Glomerular visceral epithelial cell (primary cell): ENCODE data around the gene S100A1.
"Not testable (repeated sequence)": the region's sequence is repeated elsewhere in the genome, so short reads cannot be mapped to it uniquely, and the experiment has no call there.

ENCODE experiments used
- DNase-seq: peaks from one replicate; pipeline ENCODE4 v3.0.0-alpha.2; 2016; ENCODE audit errors: extremely low spot score

S100A1 gene

DNA sequence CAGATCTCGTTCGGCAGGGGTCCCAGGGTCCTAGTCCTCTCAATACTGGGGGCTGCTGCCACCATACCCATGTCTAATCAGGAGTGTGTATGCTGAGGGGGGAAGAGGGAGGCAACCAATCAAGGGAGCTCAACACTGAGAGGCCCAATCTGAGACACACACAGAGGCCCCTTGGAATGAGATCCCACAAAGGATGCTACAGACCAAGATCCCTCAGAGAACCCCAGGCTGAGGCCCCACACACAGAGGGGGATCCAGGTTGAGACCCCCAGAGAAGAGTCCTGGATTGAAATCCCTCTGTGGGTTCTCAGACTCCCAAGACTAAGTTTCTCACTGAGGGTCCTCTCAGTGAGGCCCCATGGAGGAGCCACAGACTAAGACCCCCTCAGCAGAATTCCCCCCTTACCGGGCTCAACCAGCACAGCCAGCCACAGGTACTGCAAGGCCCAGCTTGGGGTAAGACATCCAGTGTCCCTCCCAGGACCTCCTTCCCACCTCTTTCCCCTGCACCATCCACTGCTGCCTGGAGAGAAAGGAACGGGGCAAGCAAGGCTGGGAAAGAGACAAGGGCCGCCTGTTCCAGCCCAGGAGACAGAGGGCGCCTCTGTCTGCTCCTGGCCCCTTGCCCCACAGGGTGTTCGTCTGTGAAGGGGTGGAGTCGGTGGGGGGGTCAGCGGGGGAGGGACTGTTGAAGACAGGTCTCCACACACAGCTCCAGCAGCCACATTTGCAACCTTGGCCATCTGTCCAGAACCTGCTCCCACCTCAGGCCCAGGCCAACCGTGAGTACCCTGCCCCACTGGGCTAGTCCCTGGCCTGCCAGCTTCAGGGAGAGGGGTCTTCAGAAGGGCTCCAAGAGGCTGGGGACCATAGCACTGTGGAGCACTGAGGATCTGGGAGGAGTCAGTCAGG, at the start of gene S100A1:
Gene S100A1, plus strand, starts transcription at position 720 of the 912 bp plus-strand sequence. CDS start 2,088 bp downstream, outside the sequence.
- DNase-seq = no peak

DNA sequence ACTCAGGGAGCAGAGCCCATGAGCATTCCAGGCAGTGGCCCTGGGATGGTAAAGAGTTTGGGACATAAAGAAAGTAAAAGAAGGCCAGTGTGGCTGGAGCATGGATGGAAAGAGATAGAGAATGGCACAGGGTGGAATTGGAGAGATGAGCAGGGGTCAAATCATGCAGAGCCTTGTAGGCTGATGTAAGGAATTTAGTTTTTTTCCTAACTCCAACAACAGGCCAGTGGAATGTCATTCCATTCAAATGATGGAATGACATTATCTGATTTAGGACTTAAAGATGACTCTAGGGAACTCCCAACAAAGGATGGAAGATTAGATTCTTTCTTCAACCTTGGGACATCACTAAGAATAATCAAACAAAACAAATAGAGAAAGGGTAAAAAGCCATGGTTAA, 49.7 kb upstream of the S100A1 start:
- DNase-seq = no peak

DNA sequence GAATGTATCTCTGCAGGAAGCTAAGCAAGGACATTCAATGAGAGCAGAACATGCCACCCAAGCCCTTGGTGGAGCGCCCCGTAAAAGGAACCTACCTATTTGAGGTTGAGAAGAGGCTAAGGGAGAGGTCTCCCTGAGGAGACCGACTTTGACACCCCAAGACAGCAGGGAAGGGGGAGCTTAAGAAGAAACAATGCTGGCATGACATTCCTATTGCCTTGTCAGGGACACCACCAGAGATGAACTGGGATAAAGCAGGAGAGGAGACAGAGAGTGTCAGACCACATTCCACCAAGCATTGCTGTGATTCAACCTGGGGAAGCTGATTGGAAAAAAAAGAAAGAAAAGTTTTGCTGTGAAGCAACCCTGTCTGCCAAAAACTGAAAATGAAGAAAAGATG, 49.3 kb upstream of the S100A1 start:
- DNase-seq = no peak

DNA sequence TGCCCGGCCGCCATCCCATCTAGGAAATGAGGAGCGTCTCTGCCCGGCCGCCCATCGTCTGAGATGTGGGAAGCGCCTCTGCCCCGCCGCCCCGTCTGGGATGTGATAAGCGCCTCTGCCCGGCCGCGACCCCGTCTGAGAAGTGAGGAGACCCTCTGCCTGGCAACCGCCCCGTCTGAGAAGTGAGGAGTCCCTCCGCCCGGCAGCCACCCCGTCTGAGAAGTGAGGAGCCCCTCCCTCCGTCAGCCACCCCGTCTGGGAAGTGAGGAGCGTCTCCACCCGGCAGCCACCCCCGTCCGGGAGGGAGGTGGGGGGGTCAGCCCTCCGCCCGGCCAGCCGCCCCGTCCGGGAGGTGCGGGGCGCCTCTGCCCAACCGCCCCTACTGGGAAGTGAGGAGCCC, 45.4 kb upstream of the S100A1 start:
- DNase-seq = not testable (repeated sequence)

DNA sequence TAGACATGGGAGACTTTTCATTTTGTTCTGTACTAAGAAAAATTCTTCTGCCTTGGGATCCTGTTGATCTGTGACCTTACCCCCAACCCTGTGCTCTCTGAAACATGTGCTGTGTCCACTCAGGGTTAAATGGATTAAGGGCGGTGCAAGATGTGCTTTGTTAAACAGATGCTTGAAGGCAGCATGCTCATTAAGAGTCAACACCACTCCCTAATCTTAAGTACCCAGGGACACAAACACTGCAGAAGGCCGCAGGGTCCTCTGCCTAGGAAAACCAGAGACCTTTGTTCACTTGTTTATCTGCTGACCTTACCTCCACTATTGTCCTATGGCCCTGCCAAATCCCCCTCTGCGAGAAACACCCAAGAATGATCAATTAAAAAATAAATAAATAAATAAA, 44.7 kb upstream of the S100A1 start:
- not testable (repeated sequence) for DNase-seq

DNA sequence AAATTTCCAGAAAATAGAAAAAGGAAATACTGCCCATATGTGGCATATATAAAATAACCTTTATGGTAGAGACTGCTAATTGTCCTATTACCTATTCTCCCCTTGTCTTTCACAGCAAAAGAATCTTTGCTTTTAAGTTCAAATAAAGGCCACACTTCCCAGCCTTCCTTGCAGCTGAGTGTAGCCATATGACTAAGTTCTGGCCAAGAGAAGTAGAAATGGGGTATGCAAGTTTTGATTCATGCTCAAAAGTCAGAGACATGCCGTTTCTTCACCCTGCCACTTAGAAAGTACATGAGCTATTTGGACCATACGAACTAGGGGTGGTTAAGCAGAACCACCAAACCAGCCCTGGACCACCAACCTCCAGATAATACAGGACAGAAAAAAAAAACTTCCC, 44.3 kb upstream of the S100A1 start:
- no peak for DNase-seq

DNA sequence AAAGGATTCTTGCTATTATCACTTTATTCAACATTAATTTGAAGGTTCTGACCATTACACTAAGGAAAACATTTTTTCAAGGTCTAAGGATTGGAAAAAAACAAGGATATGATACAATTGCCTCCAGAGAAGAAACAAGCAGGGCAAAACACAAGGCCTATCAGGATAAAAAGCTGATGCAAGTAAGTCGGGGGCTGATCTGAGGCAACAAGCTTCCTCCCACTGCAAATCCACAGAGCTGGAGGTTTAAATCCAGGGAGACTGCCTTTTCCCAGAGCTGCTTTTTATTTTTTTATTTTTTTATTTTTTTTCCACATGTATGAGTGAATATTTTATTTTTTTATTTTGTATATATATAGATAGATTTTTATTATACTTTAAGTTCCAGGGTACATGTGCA, 43.2 kb upstream of the S100A1 start:
- no peak for DNase-seq

DNA sequence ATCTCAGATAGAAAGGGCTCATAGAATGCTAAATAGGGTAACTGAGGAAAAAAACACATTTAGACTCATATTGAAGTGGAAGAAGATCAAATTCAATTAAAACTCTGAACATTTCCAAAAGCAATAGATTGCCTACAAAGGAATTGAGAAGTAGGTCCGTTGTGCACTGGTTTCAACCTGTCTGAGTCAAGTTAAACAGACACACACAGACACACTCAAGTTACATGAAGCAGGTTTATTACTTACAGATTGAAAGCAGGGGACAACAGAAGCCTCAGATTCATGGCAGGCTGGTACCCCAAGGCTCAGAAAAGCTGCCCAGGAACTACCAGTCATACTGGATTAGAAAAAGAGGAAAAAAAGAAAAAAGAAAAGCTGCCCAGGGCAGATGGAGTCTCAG, 41.9 kb upstream of the S100A1 start:
- no peak for DNase-seq

DNA sequence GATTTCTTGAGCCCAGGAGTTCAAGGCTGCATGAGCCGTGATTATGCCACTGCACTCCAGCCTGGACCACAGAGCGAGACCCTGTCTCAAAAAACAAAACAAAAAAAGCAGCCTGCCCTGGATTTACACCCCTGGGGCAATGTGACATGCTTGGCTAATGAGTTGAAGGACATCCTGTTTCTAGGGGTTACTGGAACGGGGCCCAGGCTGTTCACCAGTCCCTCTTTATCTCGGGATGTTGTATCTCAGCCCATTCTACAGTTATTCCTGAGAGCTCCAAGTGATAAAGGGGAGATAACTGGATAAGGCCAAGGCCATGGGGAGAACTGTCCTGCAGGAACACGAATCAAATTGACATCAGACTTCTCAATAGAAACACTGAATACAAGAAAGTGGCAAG, 40.9 kb upstream of the S100A1 start:
- DNase-seq = no peak

DNA sequence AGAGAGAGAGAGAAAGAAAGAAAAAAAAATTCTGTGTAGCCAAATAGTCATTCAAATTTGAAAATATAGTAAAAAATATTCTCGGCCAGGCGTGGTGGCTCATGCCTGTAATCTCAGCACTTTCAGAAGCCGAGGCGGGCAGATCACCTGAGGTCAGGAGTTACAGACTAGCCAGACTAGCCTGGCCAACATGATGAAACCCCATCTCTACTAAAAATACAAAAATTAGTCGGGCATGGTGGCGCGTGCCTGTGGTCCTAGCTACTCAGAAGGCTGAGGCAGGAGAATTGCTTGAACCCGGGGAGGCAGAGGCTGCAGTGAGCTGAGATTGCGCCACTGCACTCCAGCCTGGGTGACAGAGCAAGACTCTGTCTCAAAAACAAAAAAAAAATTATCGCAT, 40.2 kb upstream of the S100A1 start:
- DNase-seq = not testable (repeated sequence)

DNA sequence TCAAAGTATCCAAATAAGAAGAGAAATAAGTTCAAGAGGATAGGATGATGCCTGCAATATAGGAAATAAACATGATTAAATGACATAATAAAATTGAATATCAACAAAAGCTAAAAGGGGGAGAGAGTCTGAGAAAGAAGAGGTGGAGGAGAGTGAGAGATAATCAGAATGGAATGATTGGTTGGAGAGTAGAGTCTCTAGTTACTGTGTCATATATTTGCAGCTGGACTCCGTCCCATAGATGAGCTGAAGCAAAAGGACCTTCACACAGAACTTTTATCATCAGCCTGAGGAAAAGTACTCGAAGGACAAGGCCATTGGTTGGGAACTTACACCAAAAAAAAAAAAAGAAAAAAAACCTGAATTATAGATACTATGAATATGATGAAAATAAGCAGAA, 39.8 kb upstream of the S100A1 start:
- no peak for DNase-seq

DNA sequence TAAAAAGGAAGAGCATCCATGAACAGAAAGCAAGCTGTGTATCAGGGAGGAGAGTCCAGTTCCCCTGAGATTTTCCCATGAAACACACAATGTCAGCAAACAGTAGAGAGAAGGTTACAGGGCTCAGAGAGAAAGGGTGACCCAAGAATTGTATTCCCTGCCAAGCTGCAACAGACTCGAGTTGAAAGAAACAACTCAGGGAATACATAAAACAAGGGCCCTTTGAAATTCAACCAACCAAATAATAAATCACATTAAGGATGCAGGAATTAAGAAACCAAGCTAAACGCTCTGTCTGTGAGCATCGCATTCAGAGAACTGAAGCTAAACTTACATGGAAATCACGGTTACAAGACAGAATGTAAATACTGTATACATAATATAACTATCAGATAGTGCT, 35.5 kb upstream of the S100A1 start:
- DNase-seq = no peak

DNA sequence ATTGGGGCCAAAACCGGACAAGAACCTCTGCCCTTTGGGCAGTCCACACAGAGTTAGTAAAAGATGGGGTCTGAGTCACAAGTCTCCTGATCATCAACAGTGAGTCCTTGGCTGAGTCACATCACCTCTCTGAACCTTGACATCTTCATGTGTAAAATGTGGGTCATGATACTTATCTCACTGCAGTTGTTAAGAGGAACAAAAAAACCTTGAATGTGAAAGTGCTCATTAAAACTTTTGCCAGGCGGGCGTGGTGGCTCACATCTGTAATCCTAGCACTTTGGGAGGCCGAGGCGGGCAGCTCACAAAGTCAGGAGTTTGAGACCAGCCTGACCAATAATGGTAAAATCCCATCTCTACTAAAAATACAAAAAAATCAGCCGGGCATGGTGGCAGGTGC, 31.0 kb upstream of the S100A1 start:
- DNase-seq = peak; percentile 25

DNA sequence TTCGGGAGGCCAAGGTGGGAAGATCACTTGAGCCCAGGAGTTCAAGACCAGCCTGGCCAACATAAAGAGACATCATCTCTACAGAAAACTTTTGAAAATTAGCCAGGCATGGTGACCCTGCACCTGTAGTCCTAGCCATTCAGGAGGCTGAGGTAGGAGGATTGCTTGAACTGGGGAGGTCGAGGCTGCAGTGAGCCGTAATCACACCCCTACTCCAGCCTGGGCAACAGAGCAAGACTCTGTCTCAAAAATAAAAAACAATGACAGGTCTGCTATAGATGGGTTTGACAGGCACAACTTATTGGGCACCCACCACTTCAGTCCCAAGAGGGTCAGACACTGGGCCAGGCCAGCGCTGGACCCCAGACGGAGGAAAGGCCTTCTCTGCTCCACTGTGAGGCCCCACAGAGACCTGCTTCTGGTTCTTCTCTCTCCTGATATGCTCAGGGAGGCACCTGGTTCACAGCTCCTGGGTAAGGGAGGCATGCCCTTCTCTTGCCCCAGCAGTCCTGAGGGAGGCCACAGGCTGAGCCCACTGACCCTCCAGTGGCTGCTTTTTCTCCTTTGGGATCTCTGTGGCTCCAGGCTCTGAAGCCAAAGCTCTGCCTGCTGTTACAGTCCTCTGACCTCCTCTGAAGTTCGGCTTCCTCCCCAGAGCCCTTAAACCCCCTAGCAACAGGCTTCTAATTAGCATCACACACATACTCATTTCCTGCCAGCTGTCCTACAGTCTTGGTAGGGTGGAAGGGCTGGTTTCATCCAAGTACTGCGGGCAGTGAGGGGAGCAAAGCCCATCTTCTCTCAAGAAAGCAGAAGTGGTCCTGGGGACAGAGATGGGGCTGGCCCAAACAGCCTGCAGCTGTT, 29.7 kb upstream of the S100A1 start:
- no peak for DNase-seq

DNA sequence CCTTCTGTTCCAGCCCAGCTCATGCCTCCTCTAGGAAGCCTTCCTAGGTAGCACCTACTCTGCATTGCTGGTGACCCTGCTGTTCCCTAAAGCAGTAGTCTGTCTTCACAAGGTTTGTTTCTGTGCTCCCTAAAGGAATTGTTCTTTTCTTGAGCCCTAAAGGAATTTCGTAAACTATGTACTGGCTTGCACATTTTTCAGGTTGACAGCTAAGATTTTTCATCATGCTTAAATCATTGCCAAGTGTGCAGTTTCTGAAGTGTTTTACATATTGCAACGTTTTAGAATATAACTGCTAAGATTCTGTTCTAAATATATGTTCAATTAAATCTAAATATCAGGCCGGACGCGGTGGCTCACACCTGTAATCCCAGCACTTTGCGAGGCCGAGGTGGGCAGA, 28.4 kb upstream of the S100A1 start:
- no peak for DNase-seq

DNA sequence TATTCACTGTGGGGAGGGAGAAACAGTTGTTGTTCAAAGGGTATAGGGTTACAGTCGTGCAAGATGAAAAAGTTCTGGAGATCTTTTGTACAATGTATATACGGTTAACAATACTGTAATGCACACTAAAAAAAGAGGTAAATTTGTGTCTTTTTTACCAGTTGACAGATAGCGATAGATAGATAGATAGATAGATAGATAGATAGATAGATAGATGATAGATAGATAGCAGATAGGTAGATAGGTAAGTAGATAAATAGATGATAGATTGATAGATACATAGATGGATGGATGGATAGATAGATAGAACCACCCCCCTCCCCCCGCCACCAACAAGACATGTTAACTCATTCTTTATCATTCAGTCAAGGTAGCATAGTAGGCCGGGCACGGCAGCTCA, 25.5 kb upstream of the S100A1 start:
- no peak for DNase-seq

DNA sequence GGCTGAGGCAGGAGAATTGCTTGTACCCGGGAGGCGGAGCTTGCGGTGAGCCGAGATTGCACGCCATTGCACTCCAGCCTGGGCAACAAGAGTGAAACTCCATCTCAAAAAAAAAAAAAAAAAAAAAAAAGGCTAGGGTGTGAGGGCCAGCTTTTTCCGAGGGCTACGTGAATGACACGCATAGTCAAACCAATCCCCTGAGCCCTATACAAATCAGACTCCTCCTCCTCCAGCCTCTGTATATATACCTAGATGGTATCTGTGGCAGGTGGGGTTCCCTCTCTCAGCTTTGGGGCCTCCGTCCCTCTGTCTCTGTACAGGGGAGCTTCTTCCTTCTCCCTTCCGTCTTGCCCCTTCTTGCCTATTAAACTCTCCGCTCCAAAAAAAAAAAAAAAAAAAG, 22.0 kb upstream of the S100A1 start:
- no peak for DNase-seq

DNA sequence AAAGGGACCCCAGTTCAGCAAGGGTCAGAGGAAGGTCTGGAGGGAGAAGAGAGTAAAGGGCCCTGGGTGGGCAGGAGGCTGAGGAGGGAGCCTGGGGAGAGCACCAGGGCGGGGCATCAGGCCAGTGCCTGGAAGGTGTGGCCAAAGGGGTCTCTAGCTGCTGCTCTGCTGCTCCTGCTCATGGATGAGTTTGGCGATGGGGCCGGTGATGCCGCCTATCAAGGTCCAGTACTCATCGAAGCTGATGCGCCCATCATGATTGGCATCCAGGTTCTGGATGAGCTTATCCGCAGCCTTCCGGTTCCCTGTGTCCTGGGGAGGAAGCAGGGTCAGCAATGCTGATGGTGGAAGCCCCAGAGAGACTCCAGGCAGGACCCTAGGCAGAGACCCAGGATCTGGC, 20.9 kb upstream of the S100A1 start:
- DNase-seq = no peak

DNA sequence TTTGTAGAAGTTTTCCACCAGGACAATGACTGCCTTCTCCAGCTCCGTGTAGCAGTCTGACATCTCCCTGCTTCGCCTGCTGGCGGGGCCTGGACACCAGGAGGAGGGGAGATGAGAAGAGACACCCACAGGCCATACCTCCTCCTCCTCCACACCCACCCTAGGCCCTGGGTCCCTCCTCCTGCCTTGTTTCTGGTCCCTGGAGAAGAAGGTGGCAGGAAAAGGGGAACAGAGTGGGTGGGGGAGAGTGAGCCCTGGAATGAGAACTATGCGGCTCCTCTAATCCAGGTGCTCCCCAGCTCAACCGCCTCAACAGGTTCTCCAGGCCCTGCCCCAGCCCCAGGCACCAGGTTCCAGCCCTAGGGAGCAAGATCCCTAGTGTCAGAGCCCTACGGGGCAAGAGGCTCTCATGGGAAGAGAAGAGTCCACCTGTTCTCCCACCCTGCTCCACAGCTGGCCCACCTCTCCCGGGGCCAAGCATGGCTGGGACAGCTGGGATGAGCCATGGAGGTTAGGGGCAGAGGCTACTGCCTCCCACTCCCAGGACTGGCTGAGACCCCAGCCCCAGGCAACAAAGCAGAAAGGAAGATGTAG, 20.0 kb upstream of the S100A1 start:
- DNase-seq = peak; percentile 43

DNA sequence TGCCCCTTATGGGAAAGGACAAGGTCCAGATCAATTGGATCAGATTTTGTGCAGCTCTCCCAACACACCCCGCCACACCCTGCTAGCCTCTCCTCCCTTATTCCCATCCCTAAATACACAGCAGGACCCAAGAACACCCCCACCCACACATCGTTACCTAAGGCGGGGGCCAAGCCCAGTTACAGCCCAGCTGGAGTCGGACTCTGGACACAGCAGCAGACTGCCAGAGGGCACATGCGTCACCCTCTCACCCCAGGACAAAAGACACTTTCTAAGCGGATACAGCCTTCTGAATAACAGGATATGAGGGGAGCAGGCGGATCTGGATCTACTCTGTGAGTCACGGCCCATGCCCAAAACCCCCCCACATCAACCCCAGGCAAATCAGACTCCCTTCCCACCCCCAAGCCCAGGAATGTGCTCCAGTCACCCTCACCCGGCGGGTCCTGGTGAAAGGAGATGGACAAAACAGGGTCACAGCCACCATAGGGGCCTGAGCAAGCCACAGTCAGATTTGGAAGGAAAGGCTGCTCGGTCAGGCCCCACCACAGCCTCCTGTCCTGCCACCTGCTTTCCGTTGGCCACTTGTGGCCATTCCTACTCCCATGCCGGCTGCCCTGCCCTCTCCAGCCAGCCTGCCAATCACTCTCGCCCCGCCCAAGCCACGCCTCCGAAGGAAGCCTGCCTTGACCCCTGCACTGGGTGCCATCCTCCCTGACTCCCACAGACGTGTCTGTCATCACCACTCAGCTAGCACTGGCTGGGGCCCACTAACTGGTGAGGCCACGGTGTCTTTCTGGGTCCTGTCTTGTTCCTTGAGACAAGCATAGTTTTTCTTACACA, 19.3 kb upstream of the S100A1 start:
- DNase-seq = peak; percentile 92

DNA sequence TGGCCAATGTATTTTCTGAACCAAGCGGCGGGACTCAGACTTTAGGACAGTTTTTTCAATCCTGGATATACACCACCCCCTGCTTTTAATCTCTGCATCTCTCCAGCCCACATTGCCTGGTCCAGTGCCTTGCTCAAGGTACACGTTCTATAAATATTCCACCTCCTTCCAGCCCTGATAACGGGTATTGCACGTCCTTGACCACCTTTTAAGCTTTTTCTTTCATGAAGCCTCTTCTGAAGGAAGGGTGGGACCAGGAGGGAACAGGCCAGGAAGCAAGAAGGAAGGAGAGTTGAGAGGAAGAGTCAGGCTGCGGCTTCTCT, 18.7 kb upstream of the S100A1 start:
- DNase-seq = no peak

DNA sequence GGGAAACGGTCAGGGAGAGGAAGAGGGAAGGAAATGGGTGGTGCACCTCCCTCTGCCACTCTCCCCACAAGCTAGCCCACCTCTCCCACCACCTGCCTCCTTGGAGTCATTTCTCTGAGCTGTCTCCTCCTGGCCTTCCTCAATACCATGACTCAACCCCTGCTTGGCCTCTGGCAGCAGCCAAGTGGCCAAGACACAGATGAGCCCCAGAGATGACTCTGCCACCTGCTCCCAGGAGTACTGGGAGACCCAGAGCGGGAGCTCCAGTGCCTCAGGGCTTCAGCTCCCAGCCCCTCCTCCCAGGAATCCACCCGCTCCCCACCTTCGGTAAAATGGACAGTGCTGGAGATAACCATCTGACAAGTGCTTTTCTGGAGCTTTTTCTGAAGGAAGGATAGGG, 17.9 kb upstream of the S100A1 start:
- DNase-seq = peak; percentile 57
